ENCODE measurements around the gene SNX18.

Gene SNX18

DNA sequence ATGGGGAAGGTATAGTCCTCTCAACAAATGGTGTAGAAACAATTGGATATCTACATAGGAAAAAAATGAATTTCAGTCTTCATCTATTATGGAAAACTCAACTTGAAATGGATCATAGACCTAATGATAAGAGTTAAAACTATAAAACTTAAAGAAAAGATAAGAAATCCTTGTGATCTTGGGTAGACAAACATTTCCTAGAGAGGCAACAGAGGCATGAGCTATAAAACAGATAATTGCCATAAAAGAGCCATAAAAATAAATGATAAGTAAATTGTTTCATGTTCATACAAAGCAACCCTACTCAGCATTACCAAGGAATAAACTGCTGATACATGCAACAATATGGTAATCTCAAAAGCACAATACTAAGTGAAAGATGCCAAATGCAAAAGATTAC, 76.2 kb downstream of the SNX18 start:
- DNase-seq (ENCODE audit: insufficient read length, low spot score) (no peak), FAIRE-seq (no peak)
- TF ChIP-seq, protein P1, sequence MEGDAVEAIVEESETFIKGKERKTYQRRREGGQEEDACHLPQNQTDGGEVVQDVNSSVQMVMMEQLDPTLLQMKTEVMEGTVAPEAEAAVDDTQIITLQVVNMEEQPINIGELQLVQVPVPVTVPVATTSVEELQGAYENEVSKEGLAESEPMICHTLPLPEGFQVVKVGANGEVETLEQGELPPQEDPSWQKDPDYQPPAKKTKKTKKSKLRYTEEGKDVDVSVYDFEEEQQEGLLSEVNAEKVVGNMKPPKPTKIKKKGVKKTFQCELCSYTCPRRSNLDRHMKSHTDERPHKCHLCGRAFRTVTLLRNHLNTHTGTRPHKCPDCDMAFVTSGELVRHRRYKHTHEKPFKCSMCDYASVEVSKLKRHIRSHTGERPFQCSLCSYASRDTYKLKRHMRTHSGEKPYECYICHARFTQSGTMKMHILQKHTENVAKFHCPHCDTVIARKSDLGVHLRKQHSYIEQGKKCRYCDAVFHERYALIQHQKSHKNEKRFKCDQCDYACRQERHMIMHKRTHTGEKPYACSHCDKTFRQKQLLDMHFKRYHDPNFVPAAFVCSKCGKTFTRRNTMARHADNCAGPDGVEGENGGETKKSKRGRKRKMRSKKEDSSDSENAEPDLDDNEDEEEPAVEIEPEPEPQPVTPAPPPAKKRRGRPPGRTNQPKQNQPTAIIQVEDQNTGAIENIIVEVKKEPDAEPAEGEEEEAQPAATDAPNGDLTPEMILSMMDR (IDR thresholded peaks at IDR 0.05; ENCODE audit: insufficient read depth, missing control alignments): no peak

DNA sequence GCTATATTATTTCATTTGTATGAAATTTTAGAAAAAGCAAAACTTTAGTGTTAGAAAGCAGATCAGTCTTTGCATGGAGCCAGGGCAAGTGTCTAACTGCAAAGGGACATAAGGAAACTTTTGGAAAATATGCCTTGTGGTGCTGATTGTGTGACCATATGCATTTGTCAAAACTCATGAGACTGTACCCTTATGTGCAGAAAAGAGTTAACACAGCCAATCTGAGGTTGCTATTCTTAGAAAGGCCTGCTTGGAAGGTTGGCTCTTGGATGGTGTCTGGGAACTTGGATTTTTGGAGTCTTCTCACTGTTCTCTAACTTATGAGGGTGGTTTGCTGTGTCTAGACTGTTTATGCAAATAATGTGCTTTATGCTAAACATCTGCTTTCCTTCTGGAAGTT, 76.6 kb downstream of the SNX18 start:
- DNase-seq (ENCODE audit: insufficient read length, low spot score): no peak
- FAIRE-seq: no peak
- TF ChIP-seq, protein P1 (IDR thresholded peaks at IDR 0.05; ENCODE audit: insufficient read depth, missing control alignments): no peak

DNA sequence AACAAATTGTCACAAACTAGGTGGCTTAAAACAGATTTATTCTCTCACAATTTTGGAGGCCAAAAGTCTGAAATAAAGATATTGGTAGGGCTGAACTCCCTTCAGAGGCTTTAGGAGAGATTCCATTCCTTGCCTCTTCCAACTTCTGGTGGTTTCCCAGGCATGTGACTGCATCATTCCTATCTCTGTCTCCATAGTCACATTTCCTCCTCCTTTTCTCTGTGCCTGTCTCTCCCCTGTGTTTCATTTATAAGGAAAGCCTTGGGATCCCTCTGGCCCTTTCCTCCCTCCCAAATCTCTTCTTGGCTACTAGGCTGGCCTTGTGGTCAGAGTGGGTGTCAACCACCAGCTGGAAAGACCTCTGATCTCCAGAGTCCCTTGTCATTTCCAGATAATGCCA, 78.2 kb downstream of the SNX18 start:
- no peak for FAIRE-seq
- TF ChIP-seq, protein P1 (IDR thresholded peaks at IDR 0.05; ENCODE audit: insufficient read depth, missing control alignments): no peak
- DNase-seq (ENCODE audit: insufficient read length, low spot score): no peak

Data from D721Med (cell line).